Neural cell (in vitro differentiated cells): ENCODE measurements around the gene OTOP2. TPM values are rescaled to one million over a fixed set of nuclear protein-coding genes. Genes with fewer than 3 reads are reported as not detected.

Experiments
- H2AFZ ChIP-seq: fragments of 200-600, 300-800 bp; sonication (generic), shearing (Covaris generic); 2 replicates; pipeline ENCODE4 v1.6.0; 2014; ENCODE audit warnings: low read depth, mild to moderate bottlenecking, antibody characterized with exemption, low read length, moderate library complexity
- H3F3A ChIP-seq: fragments of 200-600 bp; shearing (Covaris generic); 2 replicates; pipeline ENCODE4 v1.6.1; 2016; ENCODE audit warnings: mild to moderate bottlenecking, moderate library complexity, mixed read lengths, antibody characterized with exemption, low read length; ENCODE audit not compliant: insufficient read depth, poor library complexity, severe bottlenecking
- H3K27ac ChIP-seq: fragments of 200-600, 300-800 bp; sonication (generic), shearing (Covaris generic); 2 replicates; pipeline ENCODE4 v1.5.1; 2014; ENCODE audit warnings: mild to moderate bottlenecking, low read length, moderate library complexity
- H3K27me3 ChIP-seq: fragments of 300-800, 200-600 bp; sonication (generic), shearing (Covaris generic); 2 replicates; pipeline ENCODE4 v1.6.0; 2014; ENCODE audit warnings: mild to moderate bottlenecking, low read depth, low read length, moderate library complexity; ENCODE audit not compliant: insufficient read depth
- H3K36me3 ChIP-seq: fragments of 300-800, 200-600 bp; sonication (generic), shearing (Covaris generic); 2 replicates; pipeline ENCODE4 v1.5.1; 2014; ENCODE audit warnings: mild to moderate bottlenecking, antibody characterized with exemption, low read length, moderate library complexity; ENCODE audit not compliant: insufficient read depth
- H3K4me2 ChIP-seq: fragments of 300-800, 200-600 bp; sonication (generic), shearing (Covaris generic); 2 replicates; pipeline ENCODE4 v1.6.0; 2014; ENCODE audit warnings: mild to moderate bottlenecking, low read length
- H3K4me3 ChIP-seq: fragments of 300-800, 200-600 bp; sonication (generic), shearing (Covaris generic); 2 replicates; pipeline ENCODE4 v1.5.1; 2014; ENCODE audit warnings: mild to moderate bottlenecking, low read length, moderate library complexity
- H3K79me2 ChIP-seq: fragments of 200-600 bp; shearing (Covaris generic); replicated peaks from 2 replicates; pipeline ENCODE4 v1.6.0; 2014; ENCODE audit warnings: mild to moderate bottlenecking, low read length, moderate library complexity; ENCODE audit not compliant: insufficient read depth
- H3K9ac ChIP-seq: fragments of 300-800, 200-600 bp; sonication (generic), shearing (Covaris generic); 2 replicates; pipeline ENCODE4 v1.6.1; 2016; ENCODE audit warnings: mild to moderate bottlenecking, low read length, mixed read lengths
- H3K9me2 ChIP-seq: fragments of 200-600 bp; shearing (Covaris generic); 2 replicates; pipeline ENCODE4 v1.6.1; 2016; ENCODE audit warnings: mild to moderate bottlenecking, low read length, mixed read lengths; ENCODE audit not compliant: insufficient read depth
- H3K9me3 ChIP-seq: fragments of 200-600, 300-800 bp; sonication (generic), shearing (Covaris generic); 2 replicates; pipeline ENCODE4 v1.6.1; 2016; ENCODE audit warnings: mild to moderate bottlenecking, mixed run types, low read length, moderate library complexity, mixed read lengths
- H4K20me1 ChIP-seq: fragments of 200-600 bp; shearing (Covaris generic); 2 replicates; pipeline ENCODE4 v1.6.1; 2016; ENCODE audit warnings: mild to moderate bottlenecking, mixed run types; ENCODE audit not compliant: insufficient read depth
- CTCF ChIP-seq: fragments of 450-650 bp; IDR thresholded peaks from 2 replicates; pipeline ENCODE4 v1.5.1; 2014; ENCODE audit warnings: antibody characterized with exemption, mild to moderate bottlenecking, moderate library complexity; ENCODE audit not compliant: poor library complexity, severe bottlenecking
- EZH2 ChIP-seq: fragments of 200-600, 300-800 bp; shearing (Covaris generic), sonication (generic); IDR thresholded peaks from 2 replicates; pipeline ENCODE4 v1.6.1; 2014; ENCODE audit warnings: antibody characterized with exemption, low read length, borderline replicate concordance, mild to moderate bottlenecking; ENCODE audit not compliant: insufficient read depth, poor library complexity, severe bottlenecking
- MXI1 ChIP-seq: fragments of 450-650 bp; conservative IDR thresholded peaks from 2 replicates; pipeline ENCODE4 v1.6.1; 2014; ENCODE audit warnings: antibody characterized with exemption, mild to moderate bottlenecking; ENCODE audit not compliant: poor library complexity, severe bottlenecking
- POLR2AphosphoS5 ChIP-seq: IDR thresholded peaks from 2 replicates; pipeline ENCODE4 v1.6.1; 2012
- RAD21 ChIP-seq: fragments of 450-650 bp; conservative IDR thresholded peaks from 2 replicates; pipeline ENCODE4 v1.6.1; 2014; ENCODE audit warnings: antibody characterized with exemption, mild to moderate bottlenecking, moderate library complexity
- REST ChIP-seq: IDR thresholded peaks from 2 replicates; pipeline ENCODE4 v1.6.1; 2012; ENCODE audit warnings: borderline replicate concordance
- SMC3 ChIP-seq: fragments of 450-650 bp; conservative IDR thresholded peaks from 2 replicates; pipeline ENCODE4 v1.6.1; 2014; ENCODE audit warnings: antibody characterized with exemption, mild to moderate bottlenecking, moderate library complexity; ENCODE audit not compliant: poor library complexity
- TAF1 ChIP-seq: IDR thresholded peaks from 2 replicates; pipeline ENCODE4 v1.6.1; 2012; ENCODE audit warnings: low read depth
- polyA plus RNA-seq: library from polyadenylated mRNA; depleted of rRNA; stranded (reverse); fragments of >200 nt; gene quantifications from 2 replicates; pipeline ENCODE4 v1.2.3, GENCODE V29; 2014

The OTOP2 gene
- polyA plus RNA-seq, 1 donor from 2014 or later, result not detected

- no peak overlapping the region for H2AFZ ChIP-seq
- H3K4me3 ChIP-seq, result peak overlapping the region; percentile 96
Measured at GRCh38 chr17:74970395-74970794, 46.3 kb downstream of the OTOP2 start.

GRCh38 chr17:74971069-74971841, 47.2 kb downstream of the OTOP2 start:
- Histone ChIP-seq H3K27me3 (peaks cover 8% of the 10 kb centered on the region), H3K9me2 (no peaks in the 10 kb centered on the region), H3K4me2 (peak overlapping the region; percentile 81), H3K36me3 (no peaks in the 10 kb centered on the region), H3K9ac (peak overlapping the region; percentile 83), H3K4me3 (peak overlapping the region; percentile 96), H3K27ac (no peak overlapping the region), H3K79me2 (peaks cover 5% of the 10 kb centered on the region), H4K20me1 (no peaks in the 10 kb centered on the region), H3K9me3 (no peaks in the 10 kb centered on the region), H2AFZ (no peak overlapping the region), H3F3A (no peaks in the 10 kb centered on the region)
- TF ChIP-seq MXI1 (no peak), TAF1 (no peak), SMC3 (no peak), EZH2 (no peak), POLR2AphosphoS5 (no peak), RAD21 (no peak), REST (no peak)

More at GRCh38 chr17:74970395-74970794, 46.3 kb downstream of the OTOP2 start:
- Histone ChIP-seq H3K9ac (no peak overlapping the region), H3K27ac (no peak overlapping the region), H3K4me2 (no peak overlapping the region), H3K27me3 (peaks cover 8% of the 10 kb centered on the region), H3K79me2 (peaks cover 5% of the 10 kb centered on the region), H3K9me2 (no peaks in the 10 kb centered on the region), H4K20me1 (no peaks in the 10 kb centered on the region), H3K9me3 (no peaks in the 10 kb centered on the region), H3F3A (no peaks in the 10 kb centered on the region), H3K36me3 (no peaks in the 10 kb centered on the region)
- no peak for TF ChIP-seq SMC3
- TF ChIP-seq CTCF, result no peak
- no peak for TF ChIP-seq EZH2
- no peak for TF ChIP-seq TAF1
- no peak for TF ChIP-seq MXI1

- no peaks in the 10 kb centered on the region for H4K20me1 ChIP-seq
- no peaks in the 10 kb centered on the region for H3K9me3 ChIP-seq
- peak overlapping the region; percentile 81 for H3K4me2 ChIP-seq
- no peaks in the 10 kb centered on the region for H3K9me2 ChIP-seq
- H3K9ac ChIP-seq, result peak overlapping the region; percentile 83
- peaks cover 5% of the 10 kb centered on the region for H3K79me2 ChIP-seq
- H3K27me3 ChIP-seq, result peaks cover 8% of the 10 kb centered on the region
- peak overlapping the region; percentile 12 for H3K27ac ChIP-seq
- H3F3A ChIP-seq, result no peaks in the 10 kb centered on the region
- H2AFZ ChIP-seq, result peak overlapping the region; percentile 65
- no peaks in the 10 kb centered on the region for H3K36me3 ChIP-seq
- TF ChIP-seq MXI1 (no peak), REST (no peak), SMC3 (no peak), CTCF (no peak), EZH2 (no peak), POLR2AphosphoS5 (no peak)
- H3K4me3 ChIP-seq, result peak overlapping the region; percentile 96
Measured at GRCh38 chr17:74971842-74972106, 47.7 kb downstream of the OTOP2 start.
